Ovary (tissue), 9 donors: Measurements from ENCODE around the gene ULBP1. TPM values are rescaled to one million over a fixed set of nuclear protein-coding genes. Genes with fewer than 3 reads are reported as not detected.
"Not testable (repeated sequence)": the region's sequence is repeated elsewhere in the genome, so short reads cannot be mapped to it uniquely, and the experiment has no call there.

ENCODE experiments used
- DNase-seq, 5 donors: peaks; one replicate each; pipeline ENCODE4 v3.0.0-alpha.2; 2019 to 2020
- H3K27ac ChIP-seq, 2 donors: fragments of 200-600 bp; one replicate each; pipeline versions ENCODE4 v1.5.1 to v1.8.0; 2019 to 2022
- H3K27me3 ChIP-seq: fragments of 200-600 bp; one replicate; pipeline ENCODE4 v1.8.0; 2022
- H3K36me3 ChIP-seq: fragments of 200-600 bp; sonication (generic); one replicate; pipeline ENCODE4 v1.5.1; 2019
- H3K4me1 ChIP-seq: one replicate; pipeline ENCODE4 v1.8.1; 2013; ENCODE audit warnings: mild to moderate bottlenecking, moderate library complexity; ENCODE audit not compliant: insufficient read depth
- H3K4me3 ChIP-seq: fragments of 200-600 bp; sonication (generic); one replicate; pipeline ENCODE4 v1.5.1; 2017
- H3K9me3 ChIP-seq, 2 donors: fragments of 200-600 bp in 1 of 2; sonication (generic) in 1 of 2; one replicate each; pipeline versions ENCODE4 v1.5.1 to v1.8.1; 2013 to 2019; ENCODE audit warnings: mild to moderate bottlenecking in 1 of 2, moderate library complexity in 1 of 2
- CTCF ChIP-seq, 3 donors: fragments of 450-650 bp in 2 of 3; fragments of 200-600 bp in 1 of 3; IDR thresholded peaks; one replicate each; pipeline versions ENCODE4 v1.5.1 to v1.8.0; 2016 to 2022; ENCODE audit warnings: antibody characterized with exemption in 3 of 3, mild to moderate bottlenecking in 1 of 3
- EP300 ChIP-seq: sonication (generic); formaldehyde crosslinking; IDR thresholded peaks from one replicate; pipeline ENCODE4 v1.6.1; 2017; ENCODE audit warnings: antibody characterized with exemption
- POLR2A ChIP-seq: fragments of 450-650 bp; IDR thresholded peaks from one replicate; pipeline ENCODE4 v1.6.1; 2017; ENCODE audit warnings: antibody characterized with exemption, mild to moderate bottlenecking, moderate library complexity
- WGBS, 3 donors: extraction: QIAGEN DNeasy Blood & Tissue Kit in 1 of 3; methylation state at CpG; one replicate each; pipeline versions ENCODE4 v1.1.5 to v1.1.7; 2013 to 2017; 5-methylcytosine and 5-hydroxymethylcytosine counted together
- intact Hi-C, 4 donors: fragments of 100-400 bp; cut with DNase I; formaldehyde crosslinking; loops; one replicate each; pipeline versions ENCODE4 v1.11.0 to v1.15.1; 2022 to 2023
- polyA plus RNA-seq, 2 donors: library from polyadenylated mRNA; stranded (reverse); fragments of 200-250 nt in 1 of 2; fragments of 350-450 nt in 1 of 2; fragmentation: Illumina TruSeq in 1 of 2; extraction: RNeasy Lipid Tissue Mini Kit (QIAGEN cat#74804) in 1 of 2; gene quantifications; one replicate each; pipeline ENCODE4 v1.2.3, GENCODE V29; 2013 to 2014
- total RNA-seq, 7 donors: library from RNA; depleted of rRNA in 2 of 7; stranded (reverse); fragments of >200 nt in 2 of 7; fragmentation: NEBNext Ultra II Directional in 3 of 7; extraction: Animal tissue kit (Norgen Biotek cat#: 25700) in 3 of 7; gene quantifications; one replicate each; pipeline versions ENCODE4 v1.1.0 to v1.2.4, GENCODE V29; 2016 to 2023
- donor health status: DM: no; HTN: no; CAD: no; lungs with moderate emphysema.
- donor health status: DM: no; HTN: no; CAD: no.
- donor health status: Bipolar disorder and iron deficiency.
- donor health status: DM: yes; HTN: yes; CAD: no.
- donor health status: DM: no; HTN: no; CAD: no.
- donor health status: DM: yes; HTN: yes; CAD: no.

ULBP1 gene
- total and polyA plus RNA-seq, 9 donors = 0.02 to 7.7 (median 0.09) TPM; not detected in 3

DNA sequence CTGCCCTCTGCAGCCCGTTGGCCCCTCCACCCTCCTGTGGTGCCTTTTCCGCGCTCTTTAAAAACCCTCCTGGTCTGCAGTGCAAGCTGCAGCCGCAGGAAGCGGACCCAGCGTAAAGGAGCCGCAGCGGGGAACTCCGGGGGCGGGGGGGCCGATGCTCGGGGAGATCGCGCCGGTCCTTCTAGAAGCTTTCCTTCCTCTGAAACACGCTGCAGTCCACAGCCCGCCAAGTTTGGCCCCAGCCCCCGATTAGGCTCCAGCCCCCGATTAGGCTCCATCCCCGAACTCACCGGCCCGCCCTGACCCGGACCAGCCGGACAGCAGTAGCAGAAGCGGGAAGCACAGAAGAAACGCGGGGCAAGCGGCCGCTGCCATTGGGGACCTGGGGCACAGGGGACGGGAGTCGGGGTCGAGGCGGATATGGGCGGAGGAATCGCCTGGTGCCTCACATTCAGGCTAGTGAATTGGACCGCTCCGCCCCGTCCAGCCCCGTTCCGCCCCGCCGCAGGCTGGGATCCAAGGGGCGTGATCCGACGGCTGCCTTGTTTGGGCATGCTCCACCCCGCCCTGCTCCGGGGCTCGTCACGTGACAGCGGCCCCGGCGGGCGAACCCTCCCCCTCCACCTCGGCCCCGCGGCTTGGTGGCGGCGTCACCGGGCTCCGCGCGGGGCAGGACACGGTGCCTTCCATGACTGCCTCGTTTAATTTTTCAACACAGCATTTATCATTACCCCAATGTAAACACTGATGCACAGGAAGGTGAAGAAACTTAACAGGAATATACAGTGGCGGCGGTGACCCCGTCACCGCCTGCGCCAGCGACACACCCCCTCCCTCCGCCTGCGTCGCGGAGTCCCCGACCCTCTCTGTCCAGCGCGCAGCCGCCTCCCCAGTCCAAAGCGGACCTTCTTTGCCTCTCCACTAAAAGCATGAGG, 41.3 kb downstream of the ULBP1 start:
- no peak overlapping the region for H3K27ac ChIP-seq
- H3K27me3 ChIP-seq = no peaks in the 10 kb centered on the region
- 1 to 2% (median 1%) methylated on average over 77 to 79 of the region's 79 CpGs for WGBS, 3 donors
- peaks cover 3% of the 10 kb centered on the region for H3K4me1 ChIP-seq
- intact Hi-C loops = loop anchor here in 2 of 4 donors (5.0 to 10.0 kb wide), 2 partner anchors 73 to 170 kb away; no protein-coding TSS in a partner anchor
- peak overlapping the region; percentile 54 for H3K4me3 ChIP-seq
- peak; percentile 87 to 93 (median 91) for DNase-seq
- TF ChIP-seq POLR2A (no peak), EP300 (no peak), CTCF (IDR thresholded peaks at IDR 0.05) (no peak)
- no peaks in the 10 kb centered on the region for H3K9me3 ChIP-seq
- H3K36me3 ChIP-seq = no peaks in the 10 kb centered on the region

DNA sequence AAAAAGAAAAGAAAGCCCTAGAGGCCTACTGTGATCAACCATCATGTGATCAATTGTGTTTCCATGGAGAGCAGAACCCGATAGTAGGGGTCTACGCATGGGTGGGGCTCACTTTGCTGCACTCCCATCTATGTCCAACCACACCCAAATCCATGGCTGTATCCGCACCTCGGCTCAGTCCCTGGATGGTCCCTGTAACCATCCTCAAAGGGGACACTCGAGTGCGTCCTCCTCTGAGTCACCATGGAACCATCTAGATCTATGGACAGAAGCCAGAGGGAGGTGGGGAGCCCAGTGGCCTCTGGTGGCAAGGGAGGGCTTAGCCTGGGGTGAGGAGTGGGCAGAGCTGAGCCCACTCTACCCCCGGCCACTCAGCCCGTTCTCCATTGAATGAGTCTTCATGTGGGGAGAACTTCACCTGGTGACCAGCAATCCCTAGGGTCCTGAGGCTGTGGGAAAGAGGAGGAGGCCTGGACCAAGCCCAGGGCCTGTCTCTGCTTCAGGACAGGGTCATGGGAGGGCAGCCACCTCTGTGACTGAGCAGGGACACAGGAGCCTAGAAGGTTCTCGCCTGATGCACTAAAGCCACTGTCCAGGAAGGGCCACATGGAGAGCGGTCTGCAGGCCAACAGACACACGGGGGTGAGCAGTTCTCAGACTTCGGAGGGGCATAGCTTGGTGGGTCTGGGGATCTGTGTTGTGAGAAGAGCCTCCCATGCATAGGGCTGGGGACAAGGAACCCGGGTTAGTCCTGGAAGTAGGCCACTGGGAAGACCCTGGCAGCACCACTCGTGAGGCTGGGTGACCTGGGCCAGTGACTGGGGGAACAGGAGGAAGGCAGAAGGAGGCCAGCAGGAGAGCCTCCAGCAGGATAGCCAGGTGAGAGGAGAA, 42.3 kb downstream of the ULBP1 start:
- no peaks in the 10 kb centered on the region for H3K9me3 ChIP-seq
- no peak overlapping the region for H3K4me3 ChIP-seq
- no peaks in the 10 kb centered on the region for H3K36me3 ChIP-seq
- no peaks in the 10 kb centered on the region for H3K27me3 ChIP-seq
- no peak for TF ChIP-seq POLR2A
- no peak for TF ChIP-seq CTCF (IDR thresholded peaks at IDR 0.05)
- no peak for TF ChIP-seq EP300
- intact Hi-C loops = loop anchor here in 2 of 4 donors (5.0 to 10.0 kb wide), 2 partner anchors 74 to 171 kb away; no protein-coding TSS in a partner anchor
- peak in 1 of 5 donors; percentile 10 for DNase-seq
- WGBS, 3 donors = 82 to 83% (median 83%) methylated on average over 14 of the region's 14 CpGs
- no peak overlapping the region for H3K27ac ChIP-seq
- H3K4me1 ChIP-seq = peaks cover 3% of the 10 kb centered on the region

DNA sequence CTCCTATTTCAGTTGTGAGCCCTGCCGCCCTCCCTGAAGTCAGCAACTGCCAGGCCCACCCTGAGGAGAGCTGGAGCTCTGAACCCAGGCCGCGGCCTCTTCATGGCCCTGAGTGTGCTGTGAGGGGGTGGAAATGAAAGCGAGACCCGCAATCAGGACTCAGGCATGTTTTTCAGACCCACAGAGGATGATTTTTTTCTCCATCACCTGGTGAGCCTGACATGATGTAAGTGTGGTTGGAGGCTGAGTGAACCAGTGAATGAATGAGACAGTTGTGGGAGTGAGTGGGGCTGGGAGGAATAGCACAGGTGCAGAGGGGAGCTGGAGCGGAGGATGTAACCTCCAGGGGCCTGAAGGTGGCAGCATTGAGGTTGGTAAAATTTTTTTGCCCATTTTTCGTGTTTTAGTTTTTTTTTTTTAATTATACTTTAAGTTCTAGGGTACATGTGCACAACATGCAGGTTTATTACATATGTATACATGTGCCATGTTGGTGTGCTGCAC, 43.3 kb downstream of the ULBP1 start:
- peak in 1 of 5 donors; percentile 14 for DNase-seq
- H3K4me1 ChIP-seq = peaks cover 3% of the 10 kb centered on the region
- H3K27me3 ChIP-seq = no peaks in the 10 kb centered on the region
- no peak overlapping the region for H3K4me3 ChIP-seq
- H3K36me3 ChIP-seq = no peaks in the 10 kb centered on the region
- no peaks in the 10 kb centered on the region for H3K9me3 ChIP-seq
- intact Hi-C loops = loop anchor here in 2 of 4 donors (5.0 to 10.0 kb wide), 2 partner anchors 75 to 172 kb away; no protein-coding TSS in a partner anchor
- WGBS, 3 donors = 54 to 60% (median 59%) methylated on average over 7 of the region's 7 CpGs
- no peak for TF ChIP-seq CTCF (IDR thresholded peaks at IDR 0.05)
- TF ChIP-seq POLR2A = no peak
- no peak for TF ChIP-seq EP300
- H3K27ac ChIP-seq = no peak overlapping the region

- 41 to 57% (median 52%) methylated on average over 9 of the region's 9 CpGs for WGBS, 3 donors
- peak in 1 of 5 donors; percentile 6 for DNase-seq
- no peak overlapping the region for H3K4me3 ChIP-seq
- TF ChIP-seq EP300 (no peak), POLR2A (no peak), CTCF (IDR thresholded peaks at IDR 0.05) (no peak)
- H3K9me3 ChIP-seq = no peaks in the 10 kb centered on the region
- peaks cover 3% of the 10 kb centered on the region for H3K4me1 ChIP-seq
- no peaks in the 10 kb centered on the region for H3K36me3 ChIP-seq
- intact Hi-C loops = loop anchor here in 2 of 4 donors (5.0 to 10.0 kb wide), 2 partner anchors 76 to 174 kb away; no protein-coding TSS in a partner anchor
- H3K27me3 ChIP-seq = no peaks in the 10 kb centered on the region
- H3K27ac ChIP-seq = no peak overlapping the region
These were observed 44.8 kb downstream of the ULBP1 start for GRCh38 chr6:150008588-150008987.

DNA sequence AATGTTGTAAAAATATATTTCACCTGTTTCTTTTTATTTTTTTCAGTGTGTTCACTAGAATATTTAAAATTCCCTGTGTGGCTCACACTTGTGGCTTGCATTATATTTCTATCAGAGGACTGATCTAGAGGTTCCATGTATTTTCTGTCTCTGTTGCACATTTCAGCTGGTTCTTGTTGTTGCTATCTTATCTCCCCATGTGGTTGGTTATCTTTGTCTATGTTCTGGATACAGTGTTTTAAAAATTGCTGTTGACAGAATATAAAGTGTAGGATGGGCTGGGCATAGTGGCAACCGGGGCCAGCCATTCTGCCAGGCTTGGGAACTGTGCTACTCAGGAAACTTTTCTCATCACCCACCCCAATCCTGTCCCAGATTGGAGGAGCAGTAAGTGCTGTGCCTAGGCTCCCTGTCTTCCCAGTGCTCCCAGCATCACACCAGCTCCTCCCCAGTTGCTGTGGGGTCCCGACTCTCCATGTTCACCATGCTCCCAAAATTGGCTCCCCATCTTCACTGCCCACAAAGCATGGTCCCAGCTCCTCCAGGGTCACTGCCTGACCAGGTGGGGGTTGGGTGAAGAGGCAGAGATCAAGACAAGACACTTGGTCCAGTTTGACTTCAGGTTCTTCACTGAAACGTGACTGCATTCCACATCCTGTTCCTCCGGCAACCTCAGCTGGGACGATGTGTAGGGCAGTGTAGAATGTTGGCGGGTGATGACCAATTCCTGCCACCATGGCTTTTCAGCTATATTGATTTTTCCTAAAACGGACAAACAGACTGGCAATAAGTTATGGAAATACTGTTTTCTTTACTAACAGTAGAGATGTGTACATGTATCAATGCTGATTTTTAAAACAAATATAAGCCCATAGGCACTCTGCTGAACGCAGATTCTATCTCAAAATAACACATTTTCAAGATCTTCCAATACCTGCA, 49.4 kb downstream of the ULBP1 start:
- H3K4me1 ChIP-seq, H3K9me3 ChIP-seq, H3K36me3 ChIP-seq, H3K4me3 ChIP-seq, H3K27me3 ChIP-seq, DNase-seq, H3K27ac ChIP-seq: not testable (repeated sequence)
- intact Hi-C loops = loop anchor here in 1 of 4 donors (10.0 kb wide), 1 partner anchor 178 kb away; no protein-coding TSS in a partner anchor
- 37 to 39% (median 37%) methylated on average over 8 of the region's 8 CpGs for WGBS, 3 donors
